ENCODE measurements around the gene LDLRAD2. TPM values are rescaled to one million over a fixed set of nuclear protein-coding genes. Genes with fewer than 3 reads are reported as not detected.

LDLRAD2 gene
- total RNA-seq, 1 experiment from 2014 or later: not detected

GRCh38 chr1:21781815-21782348, 30.2 kb upstream of the LDLRAD2 start:
- TF ChIP-seq EZH2phosphoT487 (IDR thresholded peaks at IDR 0.05; ENCODE audit: borderline replicate concordance): no peak
- no peak for TF ChIP-seq ZNF274 (IDR thresholded peaks at IDR 0.05; ENCODE audit: low read depth, low read length)
- no peak for TF ChIP-seq ZFX (IDR thresholded peaks at IDR 0.05)
- TF ChIP-seq JUND (IDR thresholded peaks at IDR 0.05): no peak
- TF ChIP-seq TCF7L2 (IDR thresholded peaks at IDR 0.05; ENCODE audit: borderline replicate concordance, extremely low read depth, insufficient read depth, insufficient read length): no peak
- no peak for TF ChIP-seq EZH2 (IDR thresholded peaks at IDR 0.05)
- no peak for TF ChIP-seq SRF (IDR thresholded peaks at IDR 0.05; ENCODE audit: low read depth)
- TF ChIP-seq YY1 (IDR thresholded peaks at IDR 0.05; ENCODE audit: extremely low read depth, insufficient replicate concordance, low read depth, low read length): no peak
- no peak for TF ChIP-seq RAD21 (IDR thresholded peaks at IDR 0.05; ENCODE audit: low read depth)
- TF ChIP-seq SIN3A (IDR thresholded peaks at IDR 0.05; ENCODE audit: low read depth): no peak; the same call in 1 of the 2 replicates
- no peak for TF ChIP-seq SP1 (IDR thresholded peaks at IDR 0.05; ENCODE audit: low read depth)
- no peak for TF ChIP-seq MAX (IDR thresholded peaks at IDR 0.05)
- TF ChIP-seq, protein P1, sequence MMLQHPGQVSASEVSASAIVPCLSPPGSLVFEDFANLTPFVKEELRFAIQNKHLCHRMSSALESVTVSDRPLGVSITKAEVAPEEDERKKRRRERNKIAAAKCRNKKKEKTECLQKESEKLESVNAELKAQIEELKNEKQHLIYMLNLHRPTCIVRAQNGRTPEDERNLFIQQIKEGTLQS (IDR thresholded peaks at IDR 0.05): no peak
- TF ChIP-seq, protein P2, sequence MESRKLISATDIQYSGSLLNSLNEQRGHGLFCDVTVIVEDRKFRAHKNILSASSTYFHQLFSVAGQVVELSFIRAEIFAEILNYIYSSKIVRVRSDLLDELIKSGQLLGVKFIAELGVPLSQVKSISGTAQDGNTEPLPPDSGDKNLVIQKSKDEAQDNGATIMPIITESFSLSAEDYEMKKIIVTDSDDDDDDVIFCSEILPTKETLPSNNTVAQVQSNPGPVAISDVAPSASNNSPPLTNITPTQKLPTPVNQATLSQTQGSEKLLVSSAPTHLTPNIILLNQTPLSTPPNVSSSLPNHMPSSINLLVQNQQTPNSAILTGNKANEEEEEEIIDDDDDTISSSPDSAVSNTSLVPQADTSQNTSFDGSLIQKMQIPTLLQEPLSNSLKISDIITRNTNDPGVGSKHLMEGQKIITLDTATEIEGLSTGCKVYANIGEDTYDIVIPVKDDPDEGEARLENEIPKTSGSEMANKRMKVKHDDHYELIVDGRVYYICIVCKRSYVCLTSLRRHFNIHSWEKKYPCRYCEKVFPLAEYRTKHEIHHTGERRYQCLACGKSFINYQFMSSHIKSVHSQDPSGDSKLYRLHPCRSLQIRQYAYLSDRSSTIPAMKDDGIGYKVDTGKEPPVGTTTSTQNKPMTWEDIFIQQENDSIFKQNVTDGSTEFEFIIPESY (IDR thresholded peaks at IDR 0.05; ENCODE audit: extremely low read depth, insufficient replicate concordance, low read length): no peak
- no peak for TF ChIP-seq EGR1 (IDR thresholded peaks at IDR 0.05; ENCODE audit: low read depth)
- TF ChIP-seq CEBPB (IDR thresholded peaks at IDR 0.05; ENCODE audit: low read depth): no peak
- TF ChIP-seq FOSL1 (IDR thresholded peaks at IDR 0.05; ENCODE audit: low read depth): no peak
- no peak for TF ChIP-seq ELF1 (IDR thresholded peaks at IDR 0.05; ENCODE audit: borderline replicate concordance, low read depth)
- TF ChIP-seq CBX3 (IDR thresholded peaks at IDR 0.05; ENCODE audit: low read depth): no peak
- CTCF ChIA-PET: interaction anchor here (1.0 to 1.5 kb wide), 2 partner anchors 158 to 241 kb away, joined by 3 read pairs; no protein-coding TSS in a partner anchor

More at GRCh38 chr1:21781815-21782348, 30.2 kb upstream of the LDLRAD2 start:
- POLR2A ChIA-PET: interaction anchor here (1.0 to 1.7 kb wide), 4 partner anchors 7 to 54 kb away, joined by 3 to 4 read pairs (median 4); no protein-coding TSS in a partner anchor
- RAD21 ChIA-PET (ENCODE audit: low non-redundant PET in 1 of 2, low total read pairs in 2 of 2, uncharacterized antibody in 2 of 2, unreplicated experiment in 2 of 2): interaction anchor here in 1 of 2 experiments (0.6 to 1.2 kb wide), 2 partner anchors 143 to 191 kb away, joined by 3 read pairs; no protein-coding TSS in a partner anchor
- DNase-seq (ENCODE audit: low read depth, low spot score): no peak
- H3K9ac ChIP-seq (ENCODE audit: low read length): peak overlapping the region; percentile 77
- H3K9me3 ChIP-seq (ENCODE audit: control insufficient read depth in 1 of 2, insufficient read depth in 1 of 2, low read depth in 1 of 2, low read length in 2 of 2): no peaks in the 10 kb centered on the region
- H2AFZ ChIP-seq (ENCODE audit: low read depth, low read length, poor library complexity, severe bottlenecking): no peak overlapping the region
- no peak for ATAC-seq
- intact Hi-C loops (cut with micrococcal nuclease): loop anchor here (5.0 kb wide), 1 partner anchor 155 kb away; the partner anchor contains the start of gene HSPG2
- H3K9me2 ChIP-seq (ENCODE audit: insufficient read depth): no peaks in the 10 kb centered on the region
- peaks cover 59% of the 10 kb centered on the region for H3K79me2 ChIP-seq (ENCODE audit: insufficient read depth, low read length)
- H3K27me3 ChIP-seq (ENCODE audit: insufficient read depth, low read length): no peaks in the 10 kb centered on the region
- peak overlapping the region; percentile 67 to 78 for H3K4me3 ChIP-seq (replicated peaks in 1 of 2; ENCODE audit: low read depth in 1 of 2, low read length in 2 of 2)
- TSS peak; percentile 71 for BruUV-seq (replicated peaks)
- H3K4me1 ChIP-seq (ENCODE audit: control insufficient read depth in 1 of 2, insufficient read depth in 2 of 2, low read length in 2 of 2): peaks cover 10 to 26% of the 10 kb centered on the region in 2 experiments; a peak in 3 of 4 replicates
- H4K20me1 ChIP-seq (ENCODE audit: insufficient read depth): no peaks in the 10 kb centered on the region
- H3K4me2 ChIP-seq (ENCODE audit: low read length): peak overlapping the region; percentile 83
- no peaks in the 10 kb centered on the region for H3K36me3 ChIP-seq (ENCODE audit: control insufficient read depth in 1 of 2, insufficient read depth in 2 of 2, low read length in 2 of 2)
- peak overlapping the region; percentile 81 for H3K27ac ChIP-seq (ENCODE audit: low read depth, low read length)

Data from HCT116 (cell line).